Esophagus muscularis mucosa (tissue), 3 donors: ENCODE results near the gene GGACT.

Experiments
- CTCF ChIP-seq, 3 experiments: fragments of 200-600 bp in 2 of 3; fragments of 450-650 bp in 1 of 3; sonication (generic) in 2 of 3; IDR thresholded peaks; one replicate each; pipeline ENCODE4 v1.5.1; 2017 to 2019; ENCODE audit warnings: antibody characterized with exemption in 3 of 3, mild to moderate bottlenecking in 2 of 3, moderate library complexity in 1 of 3
- POLR2AphosphoS5 ChIP-seq, 2 donors: sonication (generic); formaldehyde crosslinking; IDR thresholded peaks; one replicate each; pipeline ENCODE4 v1.6.1; 2017; ENCODE audit warnings: antibody characterized with exemption in 2 of 2

- TF ChIP-seq CTCF (IDR thresholded peaks at IDR 0.05) (no peak), POLR2AphosphoS5 (IDR thresholded peaks at IDR 0.05) (no peak)
These were observed 57.8 kb downstream of the GGACT start for GRCh38 chr13:100530671-100531213.
